Keratinocyte (primary cell): Measurements from ENCODE around the gene SHD. TPM values are rescaled to one million over a fixed set of nuclear protein-coding genes. Genes with fewer than 3 reads are reported as not detected.

Experiments used
- DNase-seq: peaks from one replicate; pipeline ENCODE4 v3.0.0-alpha.2; 2011; ENCODE audit warnings: low read depth, missing footprints, low spot score
- FAIRE-seq: peaks from 2 replicates; lab custom pipeline; 2011; peaks lifted over from hg19 to GRCh38; lab: Jason Lieb, UNC
- H2AFZ ChIP-seq: 2 replicates; pipeline ENCODE4 v1.6.0; 2012; ENCODE audit warnings: low read length, control low read depth, inconsistent platforms; ENCODE audit not compliant: control insufficient read depth
- H3K27ac ChIP-seq: 2 replicates; pipeline ENCODE4 v1.5.1; 2011; ENCODE audit warnings: low read length; ENCODE audit not compliant: control insufficient read depth, insufficient read depth
- H3K27me3 ChIP-seq: 3 replicates; pipeline ENCODE4 v1.6.0; 2011; ENCODE audit warnings: low read length; ENCODE audit not compliant: control insufficient read depth, insufficient read depth; ENCODE audit errors: extremely low read depth
- H3K36me3 ChIP-seq, 2 experiments: 2 replicates in 1 of 2; 3 replicates in 1 of 2; pipeline ENCODE4 v1.5.1; 2011; ENCODE audit warnings: low read length in 2 of 2, mild to moderate bottlenecking in 1 of 2; ENCODE audit not compliant: control insufficient read depth in 2 of 2, insufficient read depth in 2 of 2; ENCODE audit errors: extremely low read depth in 1 of 2
- H3K4me1 ChIP-seq: 3 replicates; pipeline ENCODE4 v1.5.1; 2011; ENCODE audit warnings: low read length; ENCODE audit not compliant: control insufficient read depth, insufficient read depth; ENCODE audit errors: extremely low read depth
- H3K4me2 ChIP-seq: 3 replicates; pipeline ENCODE4 v1.6.0; 2011; ENCODE audit warnings: low read depth, low read length; ENCODE audit not compliant: control insufficient read depth, insufficient read depth; ENCODE audit errors: extremely low read depth
- H3K4me3 ChIP-seq, 3 experiments: fragments of 200-600 bp in 1 of 3; sonication (generic) in 1 of 3; 2 replicates in 2 of 3; 3 replicates in 1 of 3; pipeline ENCODE4 v1.5.1; 2011 to 2016; ENCODE audit warnings: low read length in 3 of 3, mild to moderate bottlenecking in 3 of 3, control low read depth in 2 of 3, inconsistent platforms in 1 of 3, low read depth in 1 of 3, mixed read lengths in 1 of 3, mixed run types in 1 of 3, moderate library complexity in 1 of 3; ENCODE audit not compliant: control insufficient read depth in 2 of 3, insufficient read depth in 2 of 3; ENCODE audit errors: extremely low read depth in 1 of 3
- H3K79me2 ChIP-seq: 2 replicates; pipeline ENCODE4 v1.6.0; 2012; ENCODE audit warnings: low read length; ENCODE audit not compliant: control insufficient read depth, insufficient read depth
- H3K9ac ChIP-seq: 3 replicates; pipeline ENCODE4 v1.6.0; 2011; ENCODE audit warnings: low read length; ENCODE audit not compliant: control insufficient read depth, insufficient read depth; ENCODE audit errors: extremely low read depth
- H3K9me1 ChIP-seq: 3 replicates; pipeline ENCODE4 v1.6.0; 2011; ENCODE audit warnings: low read length; ENCODE audit not compliant: control insufficient read depth, insufficient read depth; ENCODE audit errors: extremely low read depth
- H3K9me3 ChIP-seq: 2 replicates; pipeline ENCODE4 v1.5.1; 2012; ENCODE audit warnings: low read depth, low read length; ENCODE audit not compliant: control insufficient read depth
- H4K20me1 ChIP-seq: 3 replicates; pipeline ENCODE4 v1.6.0; 2011; ENCODE audit warnings: low read length; ENCODE audit not compliant: control insufficient read depth, insufficient read depth; ENCODE audit errors: extremely low read depth
- EZH2 ChIP-seq: IDR thresholded peaks from one replicate; pipeline ENCODE4 v1.6.1; 2012; ENCODE audit warnings: inconsistent platforms, mild to moderate bottlenecking, low read length, moderate library complexity
- dilution Hi-C: fragments of 300-500 bp; cut with MboI; formaldehyde crosslinking; loops from one replicate; pipeline ENCODE4 v1.7.0; 2020; ENCODE audit warnings: low sequenced_read_pairs; ENCODE audit not compliant: extremely low pct_ligation_motif_present
- polyA plus RNA-seq, 5 experiments: library from polyadenylated mRNA; depleted of rRNA in 3 of 5; stranded (reverse) in 3 of 5; stranded (forward) in 1 of 5; unstranded in 1 of 5; fragments of >200 nt; gene quantifications; 1 replicate in 1 of 5; 2 replicates in 3 of 5; 3 replicates in 1 of 5; pipeline versions ENCODE4 v1.2.1 to v1.2.3, GENCODE V29; 2011 to 2012; ENCODE audit warnings: missing spikeins in 2 of 5, low read depth in 1 of 5, low replicate concordance in 1 of 5
- TF ChIP-seq, protein P1 (sequence below), 3 experiments: IDR thresholded peaks in 1 of 3; conservative IDR thresholded peaks in 1 of 3; optimal IDR thresholded peaks in 1 of 3; 2 replicates in 2 of 3; 3 replicates in 1 of 3; pipeline versions ENCODE3 to v1.5.1; 2011; ENCODE audit warnings: low read length in 3 of 3, mild to moderate bottlenecking in 3 of 3, moderate library complexity in 2 of 3, control low read depth in 1 of 3, inconsistent platforms in 1 of 3; ENCODE audit not compliant: insufficient read depth in 2 of 3; ENCODE audit errors: extremely low read depth in 1 of 3

SHD gene
- polyA plus RNA-seq, 1 donor (not counting 4 experiments of a cell fraction or from before 2014, with no cell fraction given) = not detected

- Histone ChIP-seq H3K4me3 (no peak overlapping the region), H3K9me3 (no peaks in the 10 kb centered on the region), H4K20me1 (no peaks in the 10 kb centered on the region), H3K4me2 (no peak overlapping the region), H3K9ac (no peak overlapping the region), H3K27me3 (peaks cover 41% of the 10 kb centered on the region), H3K27ac (no peak overlapping the region), H3K9me1 (no peaks in the 10 kb centered on the region), H3K36me3 (no peaks in the 10 kb centered on the region), H2AFZ (no peak overlapping the region), H3K4me1 (no peaks in the 10 kb centered on the region), H3K79me2 (no peaks in the 10 kb centered on the region)
- FAIRE-seq (no peak), DNase-seq (no peak)
- peak; percentile 91 for TF ChIP-seq EZH2
- TF ChIP-seq, protein P1, sequence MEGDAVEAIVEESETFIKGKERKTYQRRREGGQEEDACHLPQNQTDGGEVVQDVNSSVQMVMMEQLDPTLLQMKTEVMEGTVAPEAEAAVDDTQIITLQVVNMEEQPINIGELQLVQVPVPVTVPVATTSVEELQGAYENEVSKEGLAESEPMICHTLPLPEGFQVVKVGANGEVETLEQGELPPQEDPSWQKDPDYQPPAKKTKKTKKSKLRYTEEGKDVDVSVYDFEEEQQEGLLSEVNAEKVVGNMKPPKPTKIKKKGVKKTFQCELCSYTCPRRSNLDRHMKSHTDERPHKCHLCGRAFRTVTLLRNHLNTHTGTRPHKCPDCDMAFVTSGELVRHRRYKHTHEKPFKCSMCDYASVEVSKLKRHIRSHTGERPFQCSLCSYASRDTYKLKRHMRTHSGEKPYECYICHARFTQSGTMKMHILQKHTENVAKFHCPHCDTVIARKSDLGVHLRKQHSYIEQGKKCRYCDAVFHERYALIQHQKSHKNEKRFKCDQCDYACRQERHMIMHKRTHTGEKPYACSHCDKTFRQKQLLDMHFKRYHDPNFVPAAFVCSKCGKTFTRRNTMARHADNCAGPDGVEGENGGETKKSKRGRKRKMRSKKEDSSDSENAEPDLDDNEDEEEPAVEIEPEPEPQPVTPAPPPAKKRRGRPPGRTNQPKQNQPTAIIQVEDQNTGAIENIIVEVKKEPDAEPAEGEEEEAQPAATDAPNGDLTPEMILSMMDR (optimal IDR thresholded peaks at IDR 0.05 in 1 of 3, IDR thresholded peaks at IDR 0.05 in 1 of 3, conservative IDR thresholded peaks at IDR 0.05 in 1 of 3; ENCODE audit: extremely low read depth in 1 of 3, insufficient read depth in 2 of 3, low read length in 3 of 3) = no peak
- dilution Hi-C loops = no loop called here
These were observed 710 bp downstream of the SHD start for GRCh38 chr19:4279530-4280422.

DNA sequence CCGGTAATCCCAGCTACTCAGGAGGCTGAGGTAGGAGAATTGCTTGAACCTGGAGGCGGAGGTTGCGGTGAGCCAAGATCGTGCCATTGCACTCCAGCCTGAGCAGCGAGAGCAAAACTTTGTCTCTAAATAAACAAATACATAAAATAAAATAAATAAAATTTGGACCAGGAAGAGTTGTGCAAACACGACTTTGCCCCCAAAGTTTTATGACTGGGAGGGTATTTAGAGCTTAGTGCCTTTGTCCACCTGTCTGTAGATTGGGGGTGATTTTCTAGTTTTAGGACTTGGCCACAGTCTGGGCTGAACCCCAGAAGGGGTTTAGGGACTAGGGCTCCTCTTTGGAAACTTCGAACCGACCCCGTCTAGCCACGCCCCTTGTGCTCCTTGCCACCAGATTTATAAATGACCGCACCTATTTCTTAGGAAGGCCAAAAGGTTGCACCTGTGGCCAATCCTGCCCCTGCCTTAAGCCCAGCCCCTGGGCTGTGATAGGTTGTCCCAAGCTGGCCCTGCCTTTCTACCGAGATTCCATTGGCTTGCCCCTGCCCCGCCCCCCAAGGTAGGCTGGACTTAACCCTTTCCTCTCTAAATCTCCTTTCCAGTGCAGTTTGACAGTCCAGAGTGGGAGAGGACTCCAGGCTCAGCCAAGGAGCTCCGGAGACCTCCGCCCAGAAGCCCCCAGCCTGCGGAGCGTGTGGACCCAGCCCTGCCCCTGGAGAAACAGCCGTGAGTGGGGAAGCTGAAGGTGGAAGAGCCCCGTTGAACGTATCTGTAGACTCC lies 5.3 kb downstream of the SHD start:
- no peak for DNase-seq
- H3K27me3 ChIP-seq = peaks cover 37% of the 10 kb centered on the region
- dilution Hi-C loops = no loop called here
- H3K9ac ChIP-seq = no peak overlapping the region
- peak overlapping the region; percentile 16 for H3K4me2 ChIP-seq
- no peaks in the 10 kb centered on the region for H3K9me3 ChIP-seq
- FAIRE-seq = no peak
- H4K20me1 ChIP-seq = no peaks in the 10 kb centered on the region
- TF ChIP-seq EZH2 = no peak
- no peaks in the 10 kb centered on the region for H3K4me1 ChIP-seq
- H2AFZ ChIP-seq = no peak overlapping the region
- H3K27ac ChIP-seq = no peak overlapping the region
- no peaks in the 10 kb centered on the region for H3K9me1 ChIP-seq
- no peaks in the 10 kb centered on the region for H3K36me3 ChIP-seq
- no peaks in the 10 kb centered on the region for H3K79me2 ChIP-seq
- H3K4me3 ChIP-seq = no peak overlapping the region
